ENCODE results near the gene MACROD2.

Gene MACROD2

GRCh38 chr20:15860850-15861249 is 1865.5 kb downstream of the MACROD2 start:
- no peak for DNase-seq

GRCh38 chr20:15862178-15862577 is 1866.9 kb downstream of the MACROD2 start:
- no peak for DNase-seq

- no peak for DNase-seq
Measured at GRCh38 chr20:15863735-15864134, 1868.4 kb downstream of the MACROD2 start.

- DNase-seq, result no peak
Measured at GRCh38 chr20:15865553-15865952, 1870.2 kb downstream of the MACROD2 start.

GRCh38 chr20:15866916-15867730 is 1871.8 kb downstream of the MACROD2 start:
- no peak for DNase-seq

- DNase-seq, result no peak
Measured at GRCh38 chr20:15867899-15868298, 1872.6 kb downstream of the MACROD2 start.

GRCh38 chr20:15875446-15875845 is 1880.1 kb downstream of the MACROD2 start:
- DNase-seq, result no peak

- DNase-seq, result no peak
Measured at GRCh38 chr20:15882553-15882952, 1887.2 kb downstream of the MACROD2 start.

GRCh38 chr20:15886250-15886649 is 1890.9 kb downstream of the MACROD2 start:
- no peak for DNase-seq

- no peak for DNase-seq
Measured at GRCh38 chr20:15887387-15887786, 1892.1 kb downstream of the MACROD2 start.

GRCh38 chr20:15889061-15889460 is 1893.7 kb downstream of the MACROD2 start:
- DNase-seq, result no peak

- DNase-seq, result peak; percentile 10
Measured at GRCh38 chr20:15889514-15890256, 1894.4 kb downstream of the MACROD2 start.

- no peak for DNase-seq
Measured at GRCh38 chr20:15890407-15890982, 1895.2 kb downstream of the MACROD2 start.

GRCh38 chr20:15895126-15895525 is 1899.8 kb downstream of the MACROD2 start:
- no peak for DNase-seq

GRCh38 chr20:15895560-15896084 is 1900.3 kb downstream of the MACROD2 start:
- no peak for DNase-seq

- DNase-seq, result no peak
Measured at GRCh38 chr20:15899967-15900366, 1904.7 kb downstream of the MACROD2 start.

- no peak for DNase-seq
Measured at GRCh38 chr20:15900443-15900842, 1905.1 kb downstream of the MACROD2 start.

GRCh38 chr20:15902493-15902892 is 1907.2 kb downstream of the MACROD2 start:
- no peak for DNase-seq

GRCh38 chr20:15905661-15906060 is 1910.3 kb downstream of the MACROD2 start:
- no peak for DNase-seq

- DNase-seq, result no peak
Measured at GRCh38 chr20:15909995-15910394, 1914.7 kb downstream of the MACROD2 start.

GRCh38 chr20:15911581-15911980 is 1916.3 kb downstream of the MACROD2 start:
- DNase-seq, result no peak

GRCh38 chr20:15913391-15914025 is 1918.2 kb downstream of the MACROD2 start:
- no peak for DNase-seq

- DNase-seq, result no peak
Measured at GRCh38 chr20:15916623-15917022, 1921.3 kb downstream of the MACROD2 start.
